SK-N-SH treated with all-trans-retinoic acid at 6 μM for 48 hours (cell line): ENCODE measurements around the gene EPS8L1.

Experiments
- ATAC-seq: fragments of 200-7000 bp; cut with Tn5 transposase; 3 replicates; pipeline ENCODE4 v1.9.1; 2020; ENCODE audit warnings: mild to moderate bottlenecking, moderate library complexity
- ARNTL ChIP-seq: fragments of 450-650 bp; formaldehyde crosslinking; IDR thresholded peaks from 2 replicates; pipeline ENCODE4 v1.5.0; 2020; ENCODE audit warnings: low read depth, mild to moderate bottlenecking, moderate library complexity, borderline replicate concordance
- BACH2 ChIP-seq: fragments of 250-450 bp; sonication (Bioruptor Pico); IDR thresholded peaks from 2 replicates; pipeline ENCODE4 v1.9.0; 2021; ENCODE audit warnings: mild to moderate bottlenecking, borderline replicate concordance
- CREB5 ChIP-seq: fragments of 250-450 bp; sonication (Bioruptor Pico); IDR thresholded peaks from 2 replicates; pipeline ENCODE4 v1.5.1; 2020; ENCODE audit warnings: low read depth, mild to moderate bottlenecking, moderate library complexity
- CSDC2 ChIP-seq: fragments of 250-450 bp; sonication (Bioruptor Pico); IDR thresholded peaks from 2 replicates; pipeline ENCODE4 v1.5.0; 2020; ENCODE audit warnings: mild to moderate bottlenecking, moderate library complexity
- ESRRG ChIP-seq: fragments of 250-450 bp; sonication (Bioruptor Pico); IDR thresholded peaks from 2 replicates; pipeline ENCODE4 v1.6.1; 2021; ENCODE audit warnings: mild to moderate bottlenecking
- GLIS3 ChIP-seq: fragments of 250-450 bp; sonication (Bioruptor Pico); IDR thresholded peaks from 2 replicates; pipeline ENCODE4 v1.5.0; 2020; ENCODE audit warnings: mild to moderate bottlenecking, moderate library complexity
- OSR1 ChIP-seq: fragments of 250-450 bp; sonication (Bioruptor Pico); IDR thresholded peaks from 2 replicates; pipeline ENCODE4 v1.8.0; 2022; ENCODE audit warnings: moderate library complexity, mild to moderate bottlenecking, inconsistent platforms
- RARB ChIP-seq: fragments of 250-450 bp; sonication (Bioruptor Pico); IDR thresholded peaks from 2 replicates; pipeline ENCODE4 v1.8.0; 2021; ENCODE audit warnings: mild to moderate bottlenecking, moderate library complexity
- SNAI2 ChIP-seq: fragments of 250-450 bp; sonication (Bioruptor Pico); IDR thresholded peaks from 2 replicates; pipeline ENCODE4 v1.5.0; 2020; ENCODE audit warnings: mild to moderate bottlenecking, moderate library complexity
- TCF4 ChIP-seq: fragments of 250-450 bp; sonication (Bioruptor Pico); IDR thresholded peaks from 2 replicates; pipeline ENCODE4 v1.8.0; 2021; ENCODE audit warnings: mild to moderate bottlenecking, moderate library complexity, borderline replicate concordance
- TSHZ2 ChIP-seq: fragments of 250-450 bp; sonication (Bioruptor Pico); IDR thresholded peaks from 2 replicates; pipeline ENCODE4 v1.5.0; 2020; ENCODE audit warnings: mild to moderate bottlenecking, moderate library complexity
- ZC3H10 ChIP-seq: fragments of 250-450 bp; sonication (Bioruptor Pico); IDR thresholded peaks from 2 replicates; pipeline ENCODE4 v1.5.1; 2021; ENCODE audit warnings: mild to moderate bottlenecking, moderate library complexity
- ZFP30 ChIP-seq: fragments of 450-650 bp; formaldehyde crosslinking; IDR thresholded peaks from 2 replicates; pipeline ENCODE4 v1.5.0; 2022; ENCODE audit warnings: mild to moderate bottlenecking, moderate library complexity
- ZNF565 ChIP-seq: fragments of 450-650 bp; formaldehyde crosslinking; conservative IDR thresholded peaks from 2 replicates; pipeline ENCODE4 v1.5.0; 2020; ENCODE audit warnings: low read depth, mild to moderate bottlenecking, moderate library complexity
- ZNF70 ChIP-seq: fragments of 450-650 bp; formaldehyde crosslinking; IDR thresholded peaks from 2 replicates; pipeline ENCODE4 v1.5.0; 2020; ENCODE audit warnings: mild to moderate bottlenecking, moderate library complexity
- ZNF8 ChIP-seq: fragments of 450-650 bp; formaldehyde crosslinking; IDR thresholded peaks from 2 replicates; pipeline ENCODE4 v1.5.0; 2020; ENCODE audit warnings: mild to moderate bottlenecking, moderate library complexity
- TF ChIP-seq, protein P1 (sequence below): fragments of 250-450 bp; sonication (Bioruptor Pico); IDR thresholded peaks from 2 replicates; pipeline ENCODE4 v1.8.0; 2020; ENCODE audit warnings: mild to moderate bottlenecking, moderate library complexity, borderline replicate concordance
- TF ChIP-seq, protein P2 (sequence below): fragments of 250-450 bp; sonication (Bioruptor Pico); IDR thresholded peaks from 2 replicates; pipeline ENCODE4 v1.8.0; 2021; ENCODE audit warnings: low read depth, mild to moderate bottlenecking, moderate library complexity, borderline replicate concordance
- TF ChIP-seq, protein P3 (sequence below): fragments of 250-450 bp; sonication (Bioruptor Pico); IDR thresholded peaks from 2 replicates; pipeline ENCODE4 v1.5.1; 2021; ENCODE audit warnings: mild to moderate bottlenecking, moderate library complexity

EPS8L1 gene

GRCh38 chr19:55083004-55083850, 7.6 kb downstream of the EPS8L1 start:
- TF ChIP-seq ZFP30 (CRISPR knock-in tag): no peak
- TF ChIP-seq, protein P1, sequence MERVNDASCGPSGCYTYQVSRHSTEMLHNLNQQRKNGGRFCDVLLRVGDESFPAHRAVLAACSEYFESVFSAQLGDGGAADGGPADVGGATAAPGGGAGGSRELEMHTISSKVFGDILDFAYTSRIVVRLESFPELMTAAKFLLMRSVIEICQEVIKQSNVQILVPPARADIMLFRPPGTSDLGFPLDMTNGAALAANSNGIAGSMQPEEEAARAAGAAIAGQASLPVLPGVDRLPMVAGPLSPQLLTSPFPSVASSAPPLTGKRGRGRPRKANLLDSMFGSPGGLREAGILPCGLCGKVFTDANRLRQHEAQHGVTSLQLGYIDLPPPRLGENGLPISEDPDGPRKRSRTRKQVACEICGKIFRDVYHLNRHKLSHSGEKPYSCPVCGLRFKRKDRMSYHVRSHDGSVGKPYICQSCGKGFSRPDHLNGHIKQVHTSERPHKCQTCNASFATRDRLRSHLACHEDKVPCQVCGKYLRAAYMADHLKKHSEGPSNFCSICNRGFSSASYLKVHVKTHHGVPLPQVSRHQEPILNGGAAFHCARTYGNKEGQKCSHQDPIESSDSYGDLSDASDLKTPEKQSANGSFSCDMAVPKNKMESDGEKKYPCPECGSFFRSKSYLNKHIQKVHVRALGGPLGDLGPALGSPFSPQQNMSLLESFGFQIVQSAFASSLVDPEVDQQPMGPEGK: no peak
- TF ChIP-seq ESRRG (CRISPR knock-in tag): no peak
- TF ChIP-seq GLIS3: no peak
- TF ChIP-seq, protein P2, sequence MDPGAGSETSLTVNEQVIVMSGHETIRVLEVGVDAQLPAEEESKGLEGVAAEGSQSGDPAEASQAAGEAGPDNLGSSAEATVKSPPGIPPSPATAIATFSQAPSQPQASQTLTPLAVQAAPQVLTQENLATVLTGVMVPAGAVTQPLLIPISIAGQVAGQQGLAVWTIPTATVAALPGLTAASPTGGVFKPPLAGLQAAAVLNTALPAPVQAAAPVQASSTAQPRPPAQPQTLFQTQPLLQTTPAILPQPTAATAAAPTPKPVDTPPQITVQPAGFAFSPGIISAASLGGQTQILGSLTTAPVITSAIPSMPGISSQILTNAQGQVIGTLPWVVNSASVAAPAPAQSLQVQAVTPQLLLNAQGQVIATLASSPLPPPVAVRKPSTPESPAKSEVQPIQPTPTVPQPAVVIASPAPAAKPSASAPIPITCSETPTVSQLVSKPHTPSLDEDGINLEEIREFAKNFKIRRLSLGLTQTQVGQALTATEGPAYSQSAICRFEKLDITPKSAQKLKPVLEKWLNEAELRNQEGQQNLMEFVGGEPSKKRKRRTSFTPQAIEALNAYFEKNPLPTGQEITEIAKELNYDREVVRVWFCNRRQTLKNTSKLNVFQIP (CRISPR knock-in tag): no peak
- TF ChIP-seq ZNF565 (CRISPR knock-in tag): no peak
- TF ChIP-seq RARB (CRISPR knock-in tag): no peak
- no peak for TF ChIP-seq BACH2
- TF ChIP-seq, all 23 proteins: peak for 0
- ATAC-seq: no peak

- no peak for ATAC-seq
- TF ChIP-seq ESRRG (CRISPR knock-in tag): no peak
- TF ChIP-seq, protein P1: no peak
- no peak for TF ChIP-seq TCF4
- no peak for TF ChIP-seq ZFP30 (CRISPR knock-in tag)
- no peak for TF ChIP-seq SNAI2 (CRISPR knock-in tag)
- TF ChIP-seq GLIS3: no peak
- no peak for TF ChIP-seq RARB (CRISPR knock-in tag)
- no peak for TF ChIP-seq ZNF8 (CRISPR knock-in tag)
- no peak for TF ChIP-seq OSR1
- TF ChIP-seq ZC3H10: no peak
- TF ChIP-seq ZNF70 (CRISPR knock-in tag): no peak
- TF ChIP-seq, protein P3, sequence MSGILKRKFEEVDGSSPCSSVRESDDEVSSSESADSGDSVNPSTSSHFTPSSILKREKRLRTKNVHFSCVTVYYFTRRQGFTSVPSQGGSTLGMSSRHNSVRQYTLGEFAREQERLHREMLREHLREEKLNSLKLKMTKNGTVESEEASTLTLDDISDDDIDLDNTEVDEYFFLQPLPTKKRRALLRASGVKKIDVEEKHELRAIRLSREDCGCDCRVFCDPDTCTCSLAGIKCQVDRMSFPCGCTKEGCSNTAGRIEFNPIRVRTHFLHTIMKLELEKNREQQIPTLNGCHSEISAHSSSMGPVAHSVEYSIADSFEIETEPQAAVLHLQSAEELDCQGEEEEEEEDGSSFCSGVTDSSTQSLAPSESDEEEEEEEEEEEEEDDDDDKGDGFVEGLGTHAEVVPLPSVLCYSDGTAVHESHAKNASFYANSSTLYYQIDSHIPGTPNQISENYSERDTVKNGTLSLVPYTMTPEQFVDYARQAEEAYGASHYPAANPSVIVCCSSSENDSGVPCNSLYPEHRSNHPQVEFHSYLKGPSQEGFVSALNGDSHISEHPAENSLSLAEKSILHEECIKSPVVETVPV (CRISPR knock-in tag): no peak
- TF ChIP-seq CSDC2 (CRISPR knock-in tag): no peak
- TF ChIP-seq ARNTL (CRISPR knock-in tag): no peak
- TF ChIP-seq BACH2: no peak
- TF ChIP-seq TSHZ2: no peak
- no peak for TF ChIP-seq CREB5
These were observed 8.7 kb downstream of the EPS8L1 start for GRCh38 chr19:55084416-55084815.
